Gastrocnemius medialis (tissue), 4 donors: ENCODE data around the gene ZNF213. TPM values are rescaled to one million over a fixed set of nuclear protein-coding genes. Genes with fewer than 3 reads are reported as not detected.
"Not testable (repeated sequence)": the region's sequence is repeated elsewhere in the genome, so short reads cannot be mapped to it uniquely, and the experiment has no call there.

Source experiments
- ATAC-seq, 2 donors: fragments of 150-250 bp; one replicate each; pipeline ENCODE4 v1.9.1; 2016
- DNase-seq, 2 donors: peaks; one replicate each; pipeline ENCODE4 v3.0.0-alpha.2; 2019
- H3K27ac ChIP-seq, 4 donors: fragments of 200-600 bp; sonication (generic); 1 replicate in 1 of 4; 2 replicates in 3 of 4; pipeline ENCODE4 v1.5.1; 2016 to 2018; ENCODE audit warnings: mild to moderate bottlenecking in 2 of 4, moderate library complexity in 1 of 4
- H3K27me3 ChIP-seq, 3 donors: fragments of 200-600 bp; sonication (generic) in 2 of 3; 1 replicate in 1 of 3; 2 replicates in 2 of 3; pipeline versions ENCODE4 v1.5.1 to v1.6.0; 2016 to 2019; ENCODE audit warnings: mild to moderate bottlenecking in 1 of 3, moderate library complexity in 1 of 3
- H3K36me3 ChIP-seq, 2 donors: fragments of 200-600 bp; sonication (generic) in 1 of 2; one replicate each; pipeline ENCODE4 v1.5.1; 2017 to 2018
- H3K4me1 ChIP-seq, 2 donors: fragments of 200-600 bp; sonication (generic) in 1 of 2; one replicate each; pipeline ENCODE4 v1.5.1; 2016 to 2017; ENCODE audit warnings: mild to moderate bottlenecking in 2 of 2
- H3K4me3 ChIP-seq, 4 donors: fragments of 200-600 bp; sonication (generic) in 3 of 4; 1 replicate in 1 of 4; 2 replicates in 3 of 4; pipeline ENCODE4 v1.5.1; 2016 to 2019; ENCODE audit warnings: mild to moderate bottlenecking in 2 of 4
- H3K9me3 ChIP-seq, 3 donors: fragments of 200-600 bp; sonication (generic) in 2 of 3; 1 replicate in 1 of 3; 2 replicates in 2 of 3; pipeline ENCODE4 v1.5.1; 2016 to 2019
- CTCF ChIP-seq, 5 experiments: fragments of 450-650 bp in 3 of 5; fragments of 200-600 bp in 2 of 5; sonication (generic) in 2 of 5; IDR thresholded peaks in 4 of 5; conservative IDR thresholded peaks in 1 of 5; 1 replicate in 4 of 5; 2 replicates in 1 of 5; pipeline ENCODE4 v1.5.1; 2016 to 2019; ENCODE audit warnings: antibody characterized with exemption in 5 of 5, mild to moderate bottlenecking in 3 of 5, moderate library complexity in 3 of 5
- POLR2A ChIP-seq, 2 donors: fragments of 450-650 bp; IDR thresholded peaks; one replicate each; pipeline ENCODE4 v1.6.1; 2017; ENCODE audit warnings: antibody characterized with exemption in 2 of 2, mild to moderate bottlenecking in 2 of 2, moderate library complexity in 2 of 2
- in situ Hi-C, 4 donors: fragments of 200-750 bp; cut with MboI; loops; one replicate each; pipeline versions ENCODE4 v1.15.0 to v1.8.0; 2017; ENCODE audit warnings: low sequenced_read_pairs in 4 of 4
- intact Hi-C: fragments of 100-400 bp; cut with DNase I; formaldehyde crosslinking; loops from one replicate; pipeline ENCODE4 v1.15.1; 2023; ENCODE audit warnings: low total_unique reads
- total RNA-seq, 4 donors: library from RNA; depleted of rRNA; stranded (reverse); fragments of >200 nt; gene quantifications; one replicate each; pipeline versions ENCODE4 v1.1.0 to v1.2.3, GENCODE V29; 2016

ZNF213 gene
- total RNA-seq, 4 donors from 2014 or later, result 8.9 to 18.6 (median 14.5) TPM

DNA sequence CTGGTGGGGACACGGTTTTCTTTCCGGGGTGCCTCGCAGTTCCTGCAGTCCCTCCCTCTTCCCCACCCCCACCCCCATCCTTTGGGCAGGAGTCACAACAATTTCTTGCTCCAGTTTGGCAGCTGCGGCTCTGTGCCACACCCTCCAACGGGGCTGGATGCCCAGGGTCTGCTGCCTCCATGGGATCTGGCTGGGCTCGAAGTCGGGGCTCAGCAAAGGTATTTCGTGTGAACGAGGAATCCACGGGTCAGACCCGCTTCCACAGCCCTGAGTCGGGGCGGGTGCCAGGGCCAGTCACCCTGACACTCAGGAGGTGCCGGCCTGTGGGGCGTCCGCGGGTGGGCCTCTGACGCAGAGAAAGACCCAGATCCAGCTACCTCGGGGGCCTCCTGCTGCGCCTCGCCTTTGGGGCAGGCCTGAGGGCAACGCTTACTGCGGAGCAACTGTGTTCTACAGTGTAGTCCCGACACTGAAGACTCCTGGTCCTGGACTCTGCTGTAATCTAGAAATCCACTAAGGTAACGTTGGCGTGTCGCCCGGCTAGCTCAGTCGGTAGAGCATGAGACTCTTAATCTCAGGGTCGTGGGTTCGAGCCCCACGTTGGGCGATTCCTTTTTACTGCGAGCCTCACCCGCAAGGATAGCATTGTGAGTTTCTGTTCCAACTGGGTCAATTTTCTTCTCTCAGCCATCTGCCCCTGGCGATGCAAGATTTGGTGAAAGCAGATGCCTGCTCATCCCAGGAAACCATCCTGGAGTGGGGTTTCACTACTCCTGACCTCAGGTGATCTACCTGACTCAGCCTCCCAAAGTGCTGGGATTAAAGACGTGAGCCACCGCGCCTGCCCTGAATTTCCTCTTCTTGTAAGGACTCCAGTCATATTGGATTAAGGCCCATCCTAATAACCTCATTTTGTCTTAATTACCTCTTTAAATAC is 40.6 kb downstream of the ZNF213 start:
- H3K27ac ChIP-seq, result no peak overlapping the region
- no peak for TF ChIP-seq POLR2A (IDR thresholded peaks at IDR 0.05)
- no peak for TF ChIP-seq CTCF (IDR thresholded peaks at IDR 0.05 in 4 of 5, conservative IDR thresholded peaks at IDR 0.05 in 1 of 5)
- H3K4me1 ChIP-seq, result peaks cover 2 to 9% of the 10 kb centered on the region in 2 donors
- ATAC-seq (no peak), DNase-seq (no peak)
- peaks cover 80 to 100% (median 89%) of the 10 kb centered on the region in 3 donors for H3K27me3 ChIP-seq
- in situ Hi-C loops (no loop called here), intact Hi-C loops (no loop called here)
- no peaks in the 10 kb centered on the region for H3K36me3 ChIP-seq
- H3K9me3 ChIP-seq, result no peaks in the 10 kb centered on the region
- H3K4me3 ChIP-seq, result no peak overlapping the region

DNA sequence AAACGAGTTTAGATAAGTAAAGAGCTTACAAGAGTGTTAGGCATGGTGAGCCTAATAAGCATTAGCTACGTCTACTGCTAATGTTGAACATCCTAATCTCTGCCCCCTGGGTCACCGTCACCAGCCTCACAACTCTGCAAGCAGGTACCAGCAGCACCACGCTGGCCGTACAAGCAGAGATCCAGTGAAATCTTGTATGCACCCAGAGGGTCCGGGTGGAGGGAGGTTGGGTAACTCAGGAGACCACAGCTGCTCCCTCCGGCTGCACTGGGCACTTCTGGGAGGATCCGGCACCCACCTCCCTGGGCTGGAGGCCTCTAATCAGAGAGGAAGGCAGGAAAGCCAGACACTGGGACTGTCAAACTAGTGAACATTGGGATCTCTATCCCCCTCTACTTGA is 44.8 kb downstream of the ZNF213 start:
- Histone ChIP-seq H3K27me3 (peaks cover 80 to 100% (median 89%) of the 10 kb centered on the region in 3 donors), H3K4me1 (peaks cover 0 to 3% of the 10 kb centered on the region in 2 donors), H3K36me3 (no peaks in the 10 kb centered on the region), H3K9me3 (no peaks in the 10 kb centered on the region), H3K27ac (no peak overlapping the region), H3K4me3 (no peak overlapping the region)
- intact Hi-C loops (loop anchor here (10.0 kb wide), 1 partner anchor 325 kb away; the partner anchor contains the start of gene CLUAP1), in situ Hi-C loops (no loop called here)
- ATAC-seq, result no peak
- DNase-seq, result no peak
- TF ChIP-seq POLR2A (IDR thresholded peaks at IDR 0.05) (no peak), CTCF (IDR thresholded peaks at IDR 0.05 in 4 of 5, conservative IDR thresholded peaks at IDR 0.05 in 1 of 5) (no peak)

GRCh38 chr16:3180445-3180878 is 45.6 kb downstream of the ZNF213 start:
- ATAC-seq, result no peak
- TF ChIP-seq POLR2A (IDR thresholded peaks at IDR 0.05), result no peak

DNA sequence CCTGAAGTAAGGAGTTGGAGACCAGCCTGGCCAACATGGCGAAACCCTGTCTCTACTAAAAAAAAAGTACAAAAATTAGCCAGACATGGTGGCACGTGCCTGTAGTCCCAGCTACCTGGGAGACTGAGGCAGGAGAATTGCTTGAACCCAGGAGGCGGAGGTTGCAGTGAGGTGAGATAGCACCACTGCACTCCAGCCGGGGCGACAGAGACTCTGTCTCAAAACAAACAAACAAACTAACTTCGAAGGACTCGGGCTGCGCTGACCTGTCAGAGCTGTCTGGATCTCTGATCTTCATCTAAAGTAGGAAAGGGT is 47.4 kb downstream of the ZNF213 start:
- H3K9me3 ChIP-seq, H3K27ac ChIP-seq, in situ Hi-C loops, H3K36me3 ChIP-seq, ATAC-seq, H3K4me3 ChIP-seq, DNase-seq, H3K4me1 ChIP-seq: not testable (repeated sequence)
- intact Hi-C loops, result loop anchor here (10.0 kb wide), 1 partner anchor 323 kb away; the partner anchor contains the start of gene CLUAP1
- H3K27me3 ChIP-seq, result peaks cover 79 to 99% (median 89%) of the 10 kb centered on the region in 3 donors

More at GRCh38 chr16:3180445-3180878, 45.6 kb downstream of the ZNF213 start:
- Histone ChIP-seq H3K9me3 (no peaks in the 10 kb centered on the region), H3K27me3 (peaks cover 79 to 99% (median 90%) of the 10 kb centered on the region in 3 donors), H3K4me1 (peaks cover 0 to 3% of the 10 kb centered on the region in 2 donors), H3K36me3 (no peaks in the 10 kb centered on the region), H3K4me3 (no peak overlapping the region), H3K27ac (no peak overlapping the region)
- intact Hi-C loops, result loop anchor here (10.0 kb wide), 1 partner anchor 324 kb away; the partner anchor contains the start of gene CLUAP1
- in situ Hi-C loops, result no loop called here
- no peak for DNase-seq

- ATAC-seq (no peak), DNase-seq (no peak)
- Histone ChIP-seq H3K4me1 (peaks cover 0 to 3% of the 10 kb centered on the region in 2 donors), H3K27ac (no peak overlapping the region), H3K36me3 (no peaks in the 10 kb centered on the region), H3K4me3 (peak overlapping the region in 3 of 4 donors; percentile 9 to 15 (median 13)), H3K9me3 (no peaks in the 10 kb centered on the region), H3K27me3 (peaks cover 83 to 99% (median 89%) of the 10 kb centered on the region in 3 donors)
- TF ChIP-seq POLR2A (IDR thresholded peaks at IDR 0.05) (no peak), CTCF (IDR thresholded peaks at IDR 0.05 in 4 of 5, conservative IDR thresholded peaks at IDR 0.05 in 1 of 5) (peak in 2 of 5 experiments; percentile 11 to 37)
- intact Hi-C loops (loop anchor here (10.0 kb wide), 1 partner anchor 322 kb away; the partner anchor contains the start of gene CLUAP1), in situ Hi-C loops (no loop called here)
Measured at GRCh38 chr16:3182608-3183444, 48.0 kb downstream of the ZNF213 start.
